ENCODE measurements around the gene SYNE1. TPM values are rescaled to one million over a fixed set of nuclear protein-coding genes. Genes with fewer than 3 reads are reported as not detected.
"Not testable (repeated sequence)": the region's sequence is repeated elsewhere in the genome, so short reads cannot be mapped to it uniquely, and the experiment has no call there.

Gene SYNE1, protein sequence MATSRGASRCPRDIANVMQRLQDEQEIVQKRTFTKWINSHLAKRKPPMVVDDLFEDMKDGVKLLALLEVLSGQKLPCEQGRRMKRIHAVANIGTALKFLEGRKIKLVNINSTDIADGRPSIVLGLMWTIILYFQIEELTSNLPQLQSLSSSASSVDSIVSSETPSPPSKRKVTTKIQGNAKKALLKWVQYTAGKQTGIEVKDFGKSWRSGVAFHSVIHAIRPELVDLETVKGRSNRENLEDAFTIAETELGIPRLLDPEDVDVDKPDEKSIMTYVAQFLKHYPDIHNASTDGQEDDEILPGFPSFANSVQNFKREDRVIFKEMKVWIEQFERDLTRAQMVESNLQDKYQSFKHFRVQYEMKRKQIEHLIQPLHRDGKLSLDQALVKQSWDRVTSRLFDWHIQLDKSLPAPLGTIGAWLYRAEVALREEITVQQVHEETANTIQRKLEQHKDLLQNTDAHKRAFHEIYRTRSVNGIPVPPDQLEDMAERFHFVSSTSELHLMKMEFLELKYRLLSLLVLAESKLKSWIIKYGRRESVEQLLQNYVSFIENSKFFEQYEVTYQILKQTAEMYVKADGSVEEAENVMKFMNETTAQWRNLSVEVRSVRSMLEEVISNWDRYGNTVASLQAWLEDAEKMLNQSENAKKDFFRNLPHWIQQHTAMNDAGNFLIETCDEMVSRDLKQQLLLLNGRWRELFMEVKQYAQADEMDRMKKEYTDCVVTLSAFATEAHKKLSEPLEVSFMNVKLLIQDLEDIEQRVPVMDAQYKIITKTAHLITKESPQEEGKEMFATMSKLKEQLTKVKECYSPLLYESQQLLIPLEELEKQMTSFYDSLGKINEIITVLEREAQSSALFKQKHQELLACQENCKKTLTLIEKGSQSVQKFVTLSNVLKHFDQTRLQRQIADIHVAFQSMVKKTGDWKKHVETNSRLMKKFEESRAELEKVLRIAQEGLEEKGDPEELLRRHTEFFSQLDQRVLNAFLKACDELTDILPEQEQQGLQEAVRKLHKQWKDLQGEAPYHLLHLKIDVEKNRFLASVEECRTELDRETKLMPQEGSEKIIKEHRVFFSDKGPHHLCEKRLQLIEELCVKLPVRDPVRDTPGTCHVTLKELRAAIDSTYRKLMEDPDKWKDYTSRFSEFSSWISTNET (N-terminal part only)
- 101 and 145 TPM in 2 replicates for total RNA-seq

DNA sequence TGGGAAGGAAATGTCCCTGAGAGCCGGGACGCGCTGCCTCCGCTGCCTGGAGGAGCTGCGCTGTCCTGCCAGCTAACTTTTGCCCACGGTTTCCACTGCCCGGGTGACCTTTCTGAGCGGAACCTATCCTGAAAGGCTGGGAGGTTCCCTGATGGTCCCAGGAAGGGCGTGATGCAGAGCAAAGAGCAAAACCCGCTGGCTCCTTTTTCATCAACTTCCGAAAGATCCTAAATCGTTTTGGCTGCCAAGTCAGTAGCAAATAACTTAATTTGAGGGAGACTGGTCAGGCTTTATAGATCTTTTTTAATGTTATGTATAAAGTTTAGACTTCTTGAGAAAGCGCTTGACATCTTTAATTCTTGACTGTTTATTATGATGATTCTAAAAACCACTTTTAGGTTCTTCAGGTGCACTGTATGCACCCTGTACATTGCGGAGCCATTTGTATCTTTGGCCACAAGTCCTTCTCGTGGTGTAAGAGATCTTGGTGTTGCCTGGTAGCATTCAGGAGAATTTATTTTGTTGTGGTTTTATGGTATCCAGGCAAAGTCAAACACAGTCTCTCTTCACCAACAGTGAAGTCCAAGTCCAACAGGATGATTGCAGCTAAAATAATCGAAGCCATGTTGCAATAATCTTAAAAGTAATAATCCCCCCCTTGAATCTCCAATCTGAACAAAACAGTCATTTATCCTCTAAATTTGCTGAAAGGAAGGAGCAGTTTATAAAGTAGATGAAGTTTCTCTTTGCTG lies at the start of gene SYNE1:
SYNE1 (minus strand) TSS at position 67 of the 752 bp plus-strand sequence. CDS start 9,031 bp downstream, outside the sequence.
- DNase-seq (ENCODE audit: low read depth): no peak
- TF ChIP-seq, protein P1, sequence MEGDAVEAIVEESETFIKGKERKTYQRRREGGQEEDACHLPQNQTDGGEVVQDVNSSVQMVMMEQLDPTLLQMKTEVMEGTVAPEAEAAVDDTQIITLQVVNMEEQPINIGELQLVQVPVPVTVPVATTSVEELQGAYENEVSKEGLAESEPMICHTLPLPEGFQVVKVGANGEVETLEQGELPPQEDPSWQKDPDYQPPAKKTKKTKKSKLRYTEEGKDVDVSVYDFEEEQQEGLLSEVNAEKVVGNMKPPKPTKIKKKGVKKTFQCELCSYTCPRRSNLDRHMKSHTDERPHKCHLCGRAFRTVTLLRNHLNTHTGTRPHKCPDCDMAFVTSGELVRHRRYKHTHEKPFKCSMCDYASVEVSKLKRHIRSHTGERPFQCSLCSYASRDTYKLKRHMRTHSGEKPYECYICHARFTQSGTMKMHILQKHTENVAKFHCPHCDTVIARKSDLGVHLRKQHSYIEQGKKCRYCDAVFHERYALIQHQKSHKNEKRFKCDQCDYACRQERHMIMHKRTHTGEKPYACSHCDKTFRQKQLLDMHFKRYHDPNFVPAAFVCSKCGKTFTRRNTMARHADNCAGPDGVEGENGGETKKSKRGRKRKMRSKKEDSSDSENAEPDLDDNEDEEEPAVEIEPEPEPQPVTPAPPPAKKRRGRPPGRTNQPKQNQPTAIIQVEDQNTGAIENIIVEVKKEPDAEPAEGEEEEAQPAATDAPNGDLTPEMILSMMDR (IDR thresholded peaks at IDR 0.05; ENCODE audit: insufficient read depth, low read depth, low read length): no peak

DNA sequence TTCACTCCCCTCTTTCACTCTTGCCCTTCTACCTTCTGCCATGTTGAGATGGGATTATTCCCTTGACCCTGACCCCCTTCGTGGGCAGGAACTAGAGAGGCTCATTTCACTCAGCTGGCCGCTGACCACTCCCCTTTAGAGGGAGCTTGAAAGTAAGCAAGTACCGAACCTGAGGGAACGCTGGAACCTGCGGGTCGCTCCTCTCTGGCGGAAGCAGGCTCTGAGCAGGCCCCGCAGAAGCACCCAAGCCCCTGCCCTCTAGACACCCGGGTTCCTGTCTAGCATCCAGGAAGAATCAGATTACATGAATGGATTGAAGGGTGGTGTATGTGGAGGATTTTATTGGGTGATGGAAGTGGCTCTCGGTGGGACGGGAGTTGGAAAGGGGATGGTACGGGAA lies 48.7 kb upstream of the SYNE1 start:
- TF ChIP-seq, protein P1 (IDR thresholded peaks at IDR 0.05; ENCODE audit: insufficient read depth, low read depth, low read length): no peak
- no peak for DNase-seq (ENCODE audit: low read depth)
- no peak overlapping the region for H3K4me3 ChIP-seq (ENCODE audit: low read depth, low read length)

More for the DNA sequence above, at the start of gene SYNE1:
- peak within 1 kb of the TSS; percentile 53 for H3K4me3 ChIP-seq (ENCODE audit: low read depth, low read length)

DNA sequence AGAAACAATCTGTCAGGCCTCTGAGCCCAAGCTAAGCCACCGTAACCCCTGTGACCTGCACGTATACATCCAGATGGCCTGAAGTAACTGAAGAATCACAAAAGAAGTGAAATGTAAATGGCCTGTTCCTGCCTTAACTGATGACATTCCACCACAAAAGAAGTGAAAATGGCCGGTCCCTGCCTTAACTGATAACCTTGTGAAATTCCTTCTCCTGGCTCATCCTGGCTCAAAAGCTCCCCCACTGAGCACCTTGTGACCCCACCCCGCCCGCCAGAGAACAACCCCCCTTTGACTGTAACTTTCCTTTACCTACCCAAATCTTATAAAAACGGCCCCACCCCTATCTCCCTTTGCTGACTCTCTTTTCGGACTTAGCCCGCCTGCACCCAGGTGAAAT lies 45.8 kb upstream of the SYNE1 start:
- not testable (repeated sequence) for H3K4me3 ChIP-seq (ENCODE audit: low read depth, low read length)

DNA sequence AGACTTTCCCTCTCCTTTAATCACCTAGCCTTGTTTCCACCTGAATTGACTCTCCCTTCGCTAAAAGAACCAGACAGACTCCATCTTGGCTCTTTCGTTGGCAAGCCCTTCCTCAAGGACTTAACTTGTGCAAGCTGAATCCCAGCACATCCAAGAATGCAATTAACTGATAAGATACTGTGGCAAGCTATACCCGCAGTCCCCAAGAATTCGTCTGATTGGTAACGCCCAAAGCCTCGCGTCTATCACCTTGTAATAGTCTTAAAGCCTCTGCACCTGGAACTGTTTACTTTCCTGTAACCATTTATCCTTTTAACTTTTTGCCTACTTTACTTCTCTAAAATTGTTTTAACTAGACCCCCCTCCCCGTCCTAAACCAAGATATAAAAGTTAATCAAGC lies 45.0 kb upstream of the SYNE1 start:
- TF ChIP-seq, protein P1 (IDR thresholded peaks at IDR 0.05; ENCODE audit: insufficient read depth, low read depth, low read length): no peak
- H3K4me3 ChIP-seq (ENCODE audit: low read depth, low read length): no peak overlapping the region
- no peak for DNase-seq (ENCODE audit: low read depth)

More for the DNA sequence above, 45.8 kb upstream of the SYNE1 start:
- not testable (repeated sequence) for DNase-seq (ENCODE audit: low read depth)

DNA sequence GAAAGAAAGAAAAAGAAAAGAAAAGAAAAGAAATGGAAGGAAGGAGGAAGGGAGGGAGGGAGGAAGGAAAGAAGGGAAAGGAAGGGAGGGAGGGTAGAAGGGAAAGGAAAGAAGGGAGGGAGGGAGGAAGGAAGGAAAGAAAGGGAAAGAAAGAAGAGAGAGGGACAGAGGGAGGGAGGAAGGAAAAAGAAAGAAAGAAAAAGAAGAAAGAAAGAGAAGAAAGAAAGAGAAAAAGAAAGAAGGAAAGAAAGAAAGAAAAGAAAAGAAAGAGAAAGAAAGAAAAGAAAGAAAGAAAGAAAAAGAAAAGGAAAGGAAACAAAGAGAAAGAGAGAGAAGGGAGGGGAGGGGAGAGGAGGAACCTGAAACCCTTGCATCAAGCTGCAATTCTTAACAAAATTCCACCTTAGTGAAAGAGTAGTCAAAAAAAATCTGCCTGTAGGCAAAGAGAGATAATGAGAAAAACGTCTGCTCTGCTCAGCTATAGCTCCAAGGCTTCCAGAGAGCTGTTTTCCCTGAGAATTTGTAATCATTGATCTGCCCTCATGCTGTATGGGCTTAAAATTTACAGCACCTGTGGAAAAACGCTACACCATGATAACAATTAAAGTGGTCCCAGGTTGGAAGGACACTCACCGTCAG lies 43.8 kb upstream of the SYNE1 start:
- TF ChIP-seq, protein P1 (IDR thresholded peaks at IDR 0.05; ENCODE audit: insufficient read depth, low read depth, low read length): no peak
- DNase-seq (ENCODE audit: low read depth): no peak

DNA sequence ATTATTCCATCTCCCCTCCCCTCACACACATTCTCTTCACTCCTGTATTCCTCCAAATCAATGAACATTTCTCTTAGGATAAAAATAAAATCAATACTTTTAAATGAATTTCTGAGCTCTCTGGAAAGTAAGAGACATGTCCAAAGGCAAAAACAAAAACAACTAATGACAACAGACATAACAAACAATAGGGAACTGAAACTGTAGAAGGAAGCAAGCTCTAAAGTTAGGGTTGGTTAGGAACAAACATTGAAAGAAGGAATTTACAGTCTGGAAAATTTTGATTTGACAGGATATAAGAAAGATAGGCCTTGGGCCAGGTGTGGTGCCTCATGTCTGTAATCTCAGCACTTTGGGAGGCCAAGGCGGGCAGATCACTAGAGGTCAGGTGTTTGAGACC lies 43.0 kb upstream of the SYNE1 start:
- no peak for DNase-seq (ENCODE audit: low read depth)
- H3K4me3 ChIP-seq (ENCODE audit: low read depth, low read length): no peak overlapping the region

More for the DNA sequence above, 43.8 kb upstream of the SYNE1 start:
- no peak overlapping the region for H3K4me3 ChIP-seq (ENCODE audit: low read depth, low read length)

More for the DNA sequence above, 43.0 kb upstream of the SYNE1 start:
- TF ChIP-seq, protein P1 (IDR thresholded peaks at IDR 0.05; ENCODE audit: insufficient read depth, low read depth, low read length): no peak

Data from fibroblast of villous mesenchyme (primary cell).